Hepatic stellate cell (primary cell): ENCODE data around the gene FAM193B.
"Not testable (repeated sequence)": the region's sequence is repeated elsewhere in the genome, so short reads cannot be mapped to it uniquely, and the experiment has no call there.

Experiments
- DNase-seq: peaks from one replicate; pipeline ENCODE4 v3.0.0; 2011; ENCODE audit warnings: low spot score

Gene FAM193B

DNA sequence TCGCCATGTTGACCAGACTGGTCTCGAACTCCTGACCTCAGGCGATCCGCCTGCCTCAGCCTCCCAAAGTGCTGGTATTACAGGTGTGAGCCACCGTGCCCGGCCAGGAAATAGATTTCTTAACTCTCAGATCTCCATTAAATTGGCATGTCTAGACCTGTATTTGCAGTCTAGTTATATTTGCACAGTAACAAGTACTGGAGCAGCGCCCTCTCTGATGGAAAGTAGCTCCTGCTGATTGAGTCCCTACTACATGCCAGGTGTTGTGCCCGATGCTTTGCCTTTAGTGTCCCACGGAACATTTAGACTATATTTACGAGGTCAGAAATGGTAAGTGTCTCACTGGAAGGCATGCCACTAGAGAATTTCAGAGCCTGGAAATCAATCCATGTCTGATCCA lies 21.8 kb upstream of the FAM193B start:
- no peak for DNase-seq

DNA sequence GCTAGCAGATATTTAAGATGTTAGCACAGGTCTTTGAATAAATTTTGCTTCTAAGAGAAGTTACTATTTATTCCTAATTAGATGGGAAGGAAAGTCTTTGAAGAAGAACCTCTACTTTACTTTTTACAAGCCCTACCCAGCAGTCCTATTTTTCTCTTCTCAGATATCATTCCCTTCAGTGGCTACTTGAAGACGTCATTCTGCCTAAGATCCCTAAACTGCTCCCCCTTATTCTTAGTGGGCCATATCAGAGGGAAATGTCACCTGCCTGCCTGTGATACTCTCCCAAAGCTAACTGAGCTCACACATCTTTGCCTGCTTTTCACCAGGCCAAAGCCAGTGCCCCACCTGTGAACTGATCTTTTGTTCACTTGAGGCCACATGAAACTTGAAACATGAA lies 21.1 kb upstream of the FAM193B start:
- no peak for DNase-seq

DNA sequence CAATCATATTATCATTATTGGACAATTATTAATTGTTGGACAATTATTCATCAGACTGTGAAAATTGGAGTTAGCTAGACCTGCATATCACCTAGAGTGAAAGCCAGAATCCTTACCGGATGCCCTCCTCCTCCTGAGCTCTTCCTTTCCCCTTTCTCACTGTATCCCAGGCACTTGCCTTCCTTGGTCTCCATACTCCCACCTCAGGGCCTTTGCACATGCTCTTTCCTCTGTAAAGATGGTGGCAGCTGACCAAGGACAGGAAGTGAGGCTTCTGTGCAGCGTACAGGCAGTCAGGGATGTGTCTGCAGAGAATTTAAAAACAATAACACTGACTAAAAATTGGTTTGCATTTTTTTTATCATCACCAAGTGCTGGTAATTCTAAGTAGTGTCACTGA lies 15.5 kb upstream of the FAM193B start:
- no peak for DNase-seq

DNA sequence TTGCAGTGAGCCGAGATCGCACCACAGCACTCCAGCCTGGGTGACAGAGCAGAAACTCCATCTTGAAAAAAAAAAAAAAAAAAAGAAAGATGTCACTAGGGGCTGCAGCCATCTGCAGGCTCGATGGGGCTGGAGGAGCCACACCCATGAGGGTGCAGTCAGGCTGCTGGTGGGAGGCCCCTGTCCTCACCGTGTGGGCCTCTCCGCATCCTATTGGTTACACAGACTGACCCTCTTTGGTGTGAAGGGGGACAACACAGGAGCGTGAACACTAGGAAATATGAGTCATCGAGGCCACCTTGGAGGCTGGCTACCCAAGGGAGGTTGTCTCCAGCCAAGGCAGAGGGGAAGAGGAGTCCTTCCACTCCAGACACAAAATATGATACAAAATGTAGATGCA lies 14.0 kb upstream of the FAM193B start:
- DNase-seq = no peak

DNA sequence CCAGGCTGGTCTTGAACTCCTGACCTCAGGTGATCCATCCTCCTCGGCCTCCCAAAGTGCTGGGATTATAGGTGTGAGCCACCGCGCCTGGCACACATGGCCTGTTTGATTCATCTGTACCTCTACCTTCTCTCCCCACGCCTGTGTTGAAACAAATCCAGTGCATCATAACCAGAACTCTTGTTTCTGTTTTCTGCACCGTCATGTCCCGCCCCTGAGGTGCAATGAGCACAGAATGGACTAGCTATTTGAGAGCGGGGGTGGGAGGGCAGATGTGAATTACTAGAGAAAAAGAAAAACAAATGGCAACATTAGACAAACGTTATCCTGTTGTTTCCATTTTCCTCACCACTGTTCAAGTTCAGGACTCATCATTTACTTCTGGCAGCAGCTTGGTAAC lies 10.7 kb upstream of the FAM193B start:
- DNase-seq = no peak

DNA sequence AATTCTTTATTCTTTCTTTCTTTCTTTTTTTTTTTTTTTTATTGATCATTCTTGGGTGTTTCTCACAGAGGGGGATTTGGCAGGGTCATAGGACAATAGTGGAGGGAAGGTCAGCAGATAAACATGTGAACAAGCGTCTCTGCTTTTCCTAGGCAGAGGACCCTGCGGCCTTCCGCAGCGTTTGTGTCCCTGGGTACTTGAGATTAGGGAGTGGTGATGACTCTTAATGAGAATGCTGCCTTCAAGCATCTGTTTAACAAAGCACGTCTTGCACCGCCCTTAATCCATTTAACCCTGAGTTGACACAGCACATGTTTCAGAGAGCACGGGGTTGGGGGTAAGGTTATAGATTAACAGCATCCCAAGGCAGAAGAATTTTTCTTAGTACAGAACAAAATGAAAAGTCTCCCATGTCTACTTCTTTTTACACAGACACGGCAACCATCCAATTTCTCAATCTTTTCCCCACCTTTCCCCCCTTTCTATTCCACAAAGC lies 5.1 kb upstream of the FAM193B start:
- not testable (repeated sequence) for DNase-seq

DNA sequence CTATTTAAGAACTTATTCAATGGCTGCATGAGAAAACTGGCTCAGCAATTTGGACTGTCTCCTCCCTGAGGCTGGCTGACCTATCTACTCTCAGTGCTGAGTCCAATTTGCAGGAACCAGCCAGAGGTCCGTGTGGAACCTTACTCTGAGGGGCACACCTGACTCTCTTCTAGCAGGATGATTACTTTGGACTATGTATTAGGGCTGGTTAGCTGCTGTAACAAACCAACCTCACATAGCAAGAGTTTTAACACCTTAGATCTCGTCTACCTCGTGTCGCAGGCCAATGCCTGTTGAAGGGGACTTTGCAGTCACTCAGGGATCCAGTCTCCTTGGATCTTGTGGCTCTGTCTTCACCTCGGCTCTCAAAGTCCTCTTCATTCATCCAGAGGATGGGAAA lies 3.4 kb upstream of the FAM193B start:
- DNase-seq = no peak

DNA sequence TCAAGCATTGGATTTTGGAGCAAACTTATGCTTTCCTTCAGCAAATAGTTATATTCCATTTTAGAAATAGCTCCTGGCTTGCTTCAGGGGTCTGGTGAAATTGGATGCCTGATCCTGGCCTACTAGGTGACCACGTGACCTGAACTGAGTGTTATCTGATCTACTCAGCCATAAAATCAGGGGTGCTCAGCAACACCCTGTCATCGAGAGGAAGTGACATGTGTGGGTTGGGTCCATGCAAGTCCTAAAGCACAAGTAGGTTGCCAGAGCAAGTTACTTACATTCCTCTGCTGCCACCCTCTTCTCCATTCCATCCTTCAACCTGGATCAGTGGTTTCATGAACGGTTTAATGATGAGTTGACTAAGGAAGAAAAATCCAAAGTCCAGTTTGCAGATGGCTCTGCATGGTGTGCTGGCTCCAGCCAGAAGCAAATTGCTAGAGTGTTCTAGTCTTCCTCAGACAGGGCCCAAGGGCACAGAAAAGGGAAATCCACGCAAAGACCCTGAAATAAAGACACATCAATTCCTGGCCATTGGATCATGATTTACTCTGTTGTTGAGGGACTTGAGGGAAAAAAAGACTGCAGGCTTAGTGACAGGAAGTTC lies 2.8 kb upstream of the FAM193B start:
- DNase-seq = no peak

DNA sequence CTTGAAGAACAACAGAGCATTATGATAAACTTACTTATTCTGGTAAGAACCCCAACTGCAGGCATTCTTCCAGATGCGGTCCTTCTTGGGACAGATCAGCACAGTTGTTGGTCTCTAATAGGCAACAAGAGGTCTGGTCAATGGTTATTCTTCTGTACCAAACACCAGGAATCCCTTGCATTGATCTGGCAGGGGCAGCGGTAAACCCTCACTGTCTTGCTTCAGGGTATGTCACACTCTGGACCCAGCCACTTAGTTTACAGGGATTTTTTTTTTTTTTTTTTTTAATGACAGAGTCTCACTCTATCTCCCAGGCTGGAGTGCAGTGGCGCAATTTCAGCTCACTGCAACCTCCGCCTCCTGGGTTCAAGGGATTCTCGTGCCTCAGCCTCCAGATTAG lies 1.3 kb upstream of the FAM193B start:
- no peak for DNase-seq

DNA sequence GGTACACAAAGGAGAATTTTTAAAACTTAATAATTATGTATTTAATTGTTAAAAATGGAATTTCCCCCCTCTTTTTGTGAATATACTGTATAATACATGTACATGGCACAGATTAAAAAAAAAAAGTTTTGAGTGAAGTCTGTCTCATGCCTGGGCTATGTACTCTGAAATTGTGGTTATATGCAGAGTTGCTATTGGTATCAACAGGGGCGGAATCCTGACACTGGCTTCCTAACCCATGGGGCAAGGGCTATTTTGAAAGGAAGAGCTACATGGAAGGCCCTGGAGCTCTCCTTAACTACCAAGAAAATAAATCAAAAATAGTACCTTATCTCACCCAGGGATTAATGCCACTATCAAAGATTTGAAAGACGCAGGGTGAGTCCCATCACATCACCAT lies 865 bp upstream of the FAM193B start:
- no peak for DNase-seq

DNA sequence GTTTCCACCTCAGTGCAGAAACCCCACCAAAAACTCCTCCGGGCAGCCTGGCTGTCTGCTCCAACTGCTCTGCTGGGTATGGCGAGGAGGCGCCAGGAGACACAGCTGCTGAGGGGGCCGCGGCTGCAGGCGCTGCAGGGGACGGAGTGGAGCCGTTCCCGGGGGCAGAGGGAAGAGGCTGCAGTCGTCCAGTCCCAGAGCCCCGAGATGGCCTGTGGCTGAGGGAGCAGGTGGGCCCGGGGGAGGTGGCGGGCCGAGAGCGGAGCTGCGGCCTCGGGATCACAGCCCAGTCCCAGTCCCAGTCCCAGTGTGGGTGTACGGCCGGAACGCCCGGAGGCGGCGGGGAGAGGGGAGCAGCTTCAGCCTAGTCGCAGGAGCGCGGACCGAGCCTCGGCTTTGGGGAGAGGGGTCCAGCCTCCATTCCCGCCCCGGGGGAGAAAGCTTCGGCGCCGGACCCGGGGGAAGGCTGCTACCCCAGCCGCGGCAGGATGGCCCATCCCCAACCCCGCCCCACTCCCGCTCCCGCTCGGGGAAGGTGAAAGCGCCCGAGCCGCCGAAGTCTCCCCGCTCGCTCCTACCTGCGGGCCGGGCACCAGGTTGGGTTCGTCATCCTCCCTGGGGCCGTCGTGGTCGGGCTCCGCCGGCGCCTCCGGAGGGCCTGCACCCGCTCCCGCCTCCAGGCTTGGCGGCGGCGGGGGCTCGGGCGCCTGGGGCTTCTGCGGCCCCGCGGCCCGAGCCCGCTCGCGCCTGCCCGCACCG lies 513 bp downstream of the FAM193B start:
- DNase-seq = peak; percentile 64

DNA sequence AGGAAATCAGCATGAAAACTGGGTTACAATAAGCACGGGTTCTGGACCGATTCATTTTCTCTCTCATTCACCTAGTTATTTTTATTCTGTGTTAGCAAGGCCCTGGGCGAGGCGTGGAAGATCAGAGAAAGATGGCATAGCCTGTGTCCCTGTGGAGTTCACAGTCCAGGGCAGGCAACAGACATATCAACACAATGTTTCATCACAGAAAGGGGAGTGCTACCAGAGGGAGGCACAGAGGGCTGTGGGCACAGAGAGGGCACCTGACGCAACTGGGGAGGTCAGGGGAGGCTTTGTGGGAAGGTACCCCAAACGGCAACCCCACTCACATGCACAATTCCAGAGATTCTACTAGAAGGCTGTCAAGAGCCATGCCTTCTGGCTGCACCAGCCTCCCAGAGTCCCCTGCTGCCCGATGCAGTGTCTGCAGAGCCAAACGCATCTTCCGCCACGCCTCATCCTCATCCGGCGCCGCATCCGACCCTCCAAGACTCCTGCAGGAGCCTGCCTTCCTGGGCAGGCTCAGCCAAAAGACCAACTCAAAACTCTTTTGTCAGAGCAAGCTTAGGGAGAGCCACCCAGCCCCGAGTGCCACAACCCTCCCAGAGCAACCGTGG lies 1.4 kb downstream of the FAM193B start:
- DNase-seq = peak; percentile 65

DNA sequence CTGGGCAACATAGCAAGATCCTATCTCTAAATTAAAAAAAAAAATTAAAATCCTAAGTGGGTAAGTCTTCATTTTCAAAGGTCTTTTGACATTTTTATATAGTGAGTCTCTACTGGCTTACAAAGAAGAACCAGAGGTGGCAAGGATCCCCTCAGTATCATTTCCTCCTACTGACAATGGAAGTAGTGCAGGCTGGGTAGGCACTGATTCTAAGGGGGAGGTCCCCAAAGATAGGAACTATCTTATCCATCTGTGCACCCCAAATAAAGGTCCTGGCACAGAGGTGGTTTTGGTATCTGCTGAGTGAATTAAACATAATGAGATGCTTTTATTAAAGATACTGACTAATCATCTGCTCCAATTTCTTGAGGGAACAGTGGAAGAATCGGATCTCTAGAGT lies 4.2 kb downstream of the FAM193B start:
- DNase-seq = no peak

DNA sequence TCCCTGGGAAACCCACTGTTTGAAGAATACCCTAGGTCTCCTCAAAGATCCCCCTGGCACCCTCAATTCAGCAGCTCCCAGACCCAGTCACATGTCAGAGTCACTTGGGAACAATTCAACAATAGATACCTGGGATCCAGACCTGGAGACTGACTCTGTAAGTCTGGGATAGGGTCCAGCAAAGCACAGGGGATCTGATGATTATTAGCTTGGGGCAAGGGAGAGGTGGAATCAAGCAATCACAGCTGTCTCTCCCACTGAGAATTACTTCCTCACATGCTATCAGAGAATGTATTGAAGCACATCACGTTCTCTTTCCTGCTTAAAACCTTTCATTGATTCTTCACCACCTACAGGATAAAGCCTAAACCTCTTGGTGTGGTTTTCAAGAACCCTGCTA lies 5.9 kb downstream of the FAM193B start:
- no peak for DNase-seq

DNA sequence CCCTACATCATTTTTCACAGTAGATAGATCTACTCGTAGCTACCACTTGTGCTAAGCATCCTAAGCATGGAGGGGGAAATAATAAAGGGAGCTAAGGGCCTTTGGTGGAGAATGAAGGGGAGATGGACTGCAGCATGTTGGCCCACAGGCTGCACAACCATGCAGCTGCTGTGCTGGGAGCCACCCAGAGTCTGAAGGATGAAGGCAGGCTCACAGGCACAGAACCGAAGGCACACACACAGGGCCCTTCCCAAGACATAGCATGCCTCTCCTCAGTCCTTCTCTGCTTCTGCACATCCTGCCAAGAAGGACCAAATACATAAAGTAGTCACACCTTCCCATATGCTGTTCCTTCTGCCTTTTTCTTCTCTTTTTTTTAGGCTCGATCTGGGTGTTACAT lies 6.6 kb downstream of the FAM193B start:
- DNase-seq = no peak

DNA sequence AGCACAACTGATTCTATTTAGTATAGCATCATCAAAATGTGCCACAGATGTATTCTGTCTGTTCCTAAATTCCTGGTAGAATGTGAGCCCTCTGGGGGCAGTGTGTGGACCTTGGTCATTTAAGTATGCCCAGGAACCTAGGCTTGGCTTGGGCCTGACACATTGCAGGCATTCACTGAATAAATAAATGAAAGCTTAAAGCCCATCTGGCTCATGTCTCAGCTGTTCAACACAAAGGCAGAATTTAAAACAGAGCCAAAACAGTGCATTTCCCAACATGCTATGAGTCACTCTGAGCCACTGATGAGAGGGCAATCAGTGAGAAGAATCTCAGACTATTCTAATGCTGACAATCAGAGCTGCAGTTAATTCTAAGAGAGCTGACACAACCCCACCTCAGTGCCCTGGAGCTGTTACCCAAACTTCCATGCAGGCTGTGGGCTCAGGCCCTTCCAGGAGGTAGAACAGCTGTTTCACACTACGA lies 8.1 kb downstream of the FAM193B start:
- DNase-seq = peak; percentile 88

DNA sequence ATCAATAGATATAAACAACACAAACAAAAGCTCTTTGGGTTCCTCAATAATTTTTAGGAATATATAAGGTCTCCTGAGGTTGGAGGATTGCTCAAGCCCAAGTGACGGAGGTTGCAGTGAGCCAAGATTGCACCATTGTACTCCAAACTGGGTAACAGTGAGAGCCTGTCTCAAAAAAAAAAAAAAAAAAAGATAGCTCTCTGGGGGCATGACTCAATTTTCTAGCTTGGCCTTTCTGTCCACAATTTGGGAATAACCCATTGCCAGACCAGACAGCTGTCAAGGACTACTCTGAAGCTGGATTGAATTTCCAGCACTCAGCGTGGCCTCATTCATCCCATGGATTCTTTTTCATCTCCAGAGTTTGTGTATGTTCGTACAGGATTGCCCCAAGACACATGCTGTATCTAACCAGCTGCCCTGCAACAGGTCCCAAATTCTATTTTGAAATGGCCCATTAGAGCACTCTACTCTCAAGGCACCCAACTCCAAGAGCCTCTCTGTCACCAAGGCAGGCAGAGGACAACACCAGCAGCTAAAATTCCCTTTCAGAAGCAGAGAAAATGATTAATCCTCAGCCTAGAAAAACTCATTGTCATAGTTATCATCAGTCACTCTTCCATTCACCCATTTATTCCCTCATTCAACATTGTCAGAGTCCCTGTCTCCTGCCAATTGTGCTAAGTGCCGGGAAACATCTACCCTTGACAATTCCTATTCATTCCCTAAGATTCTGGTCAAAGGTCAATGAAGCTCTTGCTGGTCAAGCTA lies 8.7 kb downstream of the FAM193B start:
- DNase-seq = peak; percentile 53

DNA sequence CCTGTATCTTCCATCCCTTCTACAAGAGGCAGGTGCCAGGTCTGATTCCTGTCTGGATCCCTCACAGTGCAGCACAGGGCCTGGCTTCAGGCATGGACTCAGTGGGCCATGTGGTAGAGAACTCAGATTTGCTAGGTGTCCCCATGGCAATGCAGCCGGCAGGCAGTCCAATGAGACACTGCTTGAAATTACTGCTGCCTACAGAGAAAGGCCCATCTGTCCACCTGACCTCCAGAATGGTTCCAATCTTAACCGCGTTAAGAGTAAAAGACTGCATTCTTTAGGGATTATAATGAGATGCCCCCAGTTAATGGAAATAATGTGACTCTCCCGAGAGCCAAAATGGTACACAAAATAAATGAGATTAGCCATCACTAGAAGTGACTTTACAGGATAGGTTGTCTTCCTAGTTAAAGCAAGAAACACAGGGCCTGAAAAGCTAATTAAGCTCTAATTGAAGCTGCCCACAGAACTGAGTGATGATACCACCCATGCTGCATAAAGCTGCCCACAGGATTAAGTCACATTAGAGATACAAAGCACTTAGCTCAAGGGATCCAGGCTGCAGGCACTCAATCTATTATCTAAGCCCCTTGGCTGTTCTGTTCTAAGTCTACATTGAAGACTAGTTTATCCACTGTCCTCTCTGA lies 11.4 kb downstream of the FAM193B start:
- DNase-seq = no peak

DNA sequence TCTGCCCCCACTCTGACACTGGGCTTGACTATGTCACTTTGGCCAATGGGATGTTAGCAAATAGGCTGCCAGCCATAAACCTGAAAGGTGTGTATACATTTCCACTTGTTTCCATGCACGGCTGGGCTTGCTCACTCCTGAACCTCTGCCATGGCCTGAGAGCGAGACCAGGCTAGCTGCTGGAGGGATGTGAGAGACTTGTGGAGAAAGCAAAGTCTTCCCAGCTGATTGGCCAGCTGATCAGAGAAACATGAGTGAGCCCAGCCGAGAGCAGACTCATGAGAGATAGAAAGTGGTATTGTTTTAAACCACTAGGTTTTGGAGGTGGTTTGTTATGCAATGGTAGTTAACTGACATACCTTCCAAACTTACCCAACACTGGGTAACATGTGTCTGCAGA lies 13.9 kb downstream of the FAM193B start:
- DNase-seq = no peak

DNA sequence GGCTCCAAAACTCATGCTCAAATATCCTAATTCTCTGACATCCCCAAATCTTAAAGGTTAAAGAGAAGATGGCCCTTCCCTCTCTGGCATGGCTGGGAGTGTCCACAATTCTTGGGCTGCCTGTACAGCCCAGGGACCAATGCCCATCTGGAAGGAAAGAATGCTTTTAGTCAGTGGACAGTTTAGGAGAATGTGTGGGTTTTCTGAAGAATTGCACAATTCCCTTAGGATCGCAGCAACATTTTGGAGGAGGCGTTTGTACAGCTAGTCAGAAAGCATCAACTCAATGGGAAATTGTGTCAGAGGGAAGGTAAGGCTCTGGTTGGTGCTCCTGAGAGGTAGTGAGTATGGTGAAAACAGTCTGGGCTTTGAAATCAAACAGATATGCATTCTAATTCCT lies 15.0 kb downstream of the FAM193B start:
- DNase-seq = peak; percentile 72

DNA sequence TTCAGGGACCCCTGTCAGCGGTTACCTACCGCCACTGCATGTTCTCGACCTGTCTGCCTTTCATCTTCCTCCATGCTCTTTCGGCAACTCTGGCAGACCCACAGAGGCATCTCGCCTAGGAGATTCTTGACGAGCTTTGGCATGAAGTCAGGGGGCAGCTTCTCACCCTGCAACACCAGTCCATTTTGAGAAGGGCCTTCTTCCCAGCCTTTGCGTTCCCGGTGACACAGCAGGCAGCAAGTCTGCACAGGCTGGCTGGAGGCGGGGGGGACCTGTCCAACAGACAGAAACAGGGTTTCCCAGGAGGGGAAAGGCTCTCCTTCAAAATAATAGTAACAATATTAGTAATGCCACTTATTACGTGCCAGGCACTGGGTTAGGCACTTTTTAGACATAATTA lies 15.5 kb downstream of the FAM193B start:
- DNase-seq = no peak
